GM18873 (cell line): ENCODE data around the gene VPS41.
A peak's percentile ranks its signal among the peaks of the same experiment; 100 is the strongest.
"Not testable (repeated sequence)": the region's sequence is repeated elsewhere in the genome, so short reads cannot be mapped to it uniquely, and the experiment has no call there.

Source experiments
- ATAC-seq: cut with Tn5 transposase; IDR thresholded peaks from one replicate; pipeline ENCODE4 v1.9.1; 2021; ENCODE audit warnings: mild to moderate bottlenecking, moderate library complexity, moderate number of reproducible peaks; ENCODE audit not compliant: unreplicated experiment, low FRiP score

VPS41 gene

GRCh38 chr7:38908759-38909335, at the start of gene VPS41:
TSS of gene VPS41 (minus strand) at chr7:38909191. CDS start at chr7:38909174, 17 bp downstream.
- ATAC-seq: peak; percentile 99

GRCh38 chr7:38955892-38956291, 46.9 kb upstream of the VPS41 start:
- no peak for ATAC-seq

- ATAC-seq: no peak
These were observed 45.0 kb upstream of the VPS41 start for GRCh38 chr7:38953971-38954370.

- no peak for ATAC-seq
These were observed 44.2 kb upstream of the VPS41 start for GRCh38 chr7:38953227-38953626.

- ATAC-seq: no peak
These were observed 42.2 kb upstream of the VPS41 start for GRCh38 chr7:38951213-38951612.

- no peak for ATAC-seq
These were observed 41.3 kb upstream of the VPS41 start for GRCh38 chr7:38950309-38950708.

- ATAC-seq: not testable (repeated sequence)
These were observed 38.5 kb upstream of the VPS41 start for GRCh38 chr7:38947541-38947940.

GRCh38 chr7:38942431-38943051, 33.5 kb upstream of the VPS41 start:
- ATAC-seq: no peak

GRCh38 chr7:38940774-38941173, 31.8 kb upstream of the VPS41 start:
- no peak for ATAC-seq

- ATAC-seq: no peak
These were observed 29.6 kb upstream of the VPS41 start for GRCh38 chr7:38938589-38938988.

- ATAC-seq: no peak
These were observed 29.1 kb upstream of the VPS41 start for GRCh38 chr7:38938001-38938485.

GRCh38 chr7:38936641-38937040, 27.6 kb upstream of the VPS41 start:
- no peak for ATAC-seq

GRCh38 chr7:38934536-38934935, 25.5 kb upstream of the VPS41 start:
- no peak for ATAC-seq

- no peak for ATAC-seq
These were observed 25.1 kb upstream of the VPS41 start for GRCh38 chr7:38934051-38934450.

- ATAC-seq: no peak
These were observed 23.6 kb upstream of the VPS41 start for GRCh38 chr7:38932509-38933168.

GRCh38 chr7:38929460-38930171, 20.6 kb upstream of the VPS41 start:
- no peak for ATAC-seq

GRCh38 chr7:38928506-38928905, 19.5 kb upstream of the VPS41 start:
- no peak for ATAC-seq

- no peak for ATAC-seq
These were observed 18.8 kb upstream of the VPS41 start for GRCh38 chr7:38927751-38928150.

- ATAC-seq: no peak
These were observed 11.7 kb upstream of the VPS41 start for GRCh38 chr7:38920731-38921130.

- ATAC-seq: no peak
These were observed 7.4 kb upstream of the VPS41 start for GRCh38 chr7:38916396-38916795.

- ATAC-seq: no peak
These were observed 879 bp upstream of the VPS41 start for GRCh38 chr7:38909870-38910269.
